GM19351 (cell line): ENCODE measurements around the gene HACD2.

Experiments
- ATAC-seq: cut with Tn5 transposase; IDR thresholded peaks from one replicate; pipeline ENCODE4 v1.9.1; 2021; ENCODE audit warnings: mild to moderate bottlenecking, moderate library complexity; ENCODE audit not compliant: unreplicated experiment

Gene HACD2

GRCh38 chr3:123528130-123528529 is 56.7 kb downstream of the HACD2 start:
- ATAC-seq: no peak

- ATAC-seq: no peak
Measured at GRCh38 chr3:123527046-123527445, 57.8 kb downstream of the HACD2 start.

- no peak for ATAC-seq
Measured at GRCh38 chr3:123526474-123526873, 58.4 kb downstream of the HACD2 start.

GRCh38 chr3:123525433-123525832 is 59.4 kb downstream of the HACD2 start:
- ATAC-seq: no peak

- ATAC-seq: no peak
Measured at GRCh38 chr3:123524981-123525380, 59.9 kb downstream of the HACD2 start.

GRCh38 chr3:123523023-123523412 is 61.8 kb downstream of the HACD2 start:
- ATAC-seq: no peak

GRCh38 chr3:123522320-123523022 is 62.4 kb downstream of the HACD2 start:
- no peak for ATAC-seq

GRCh38 chr3:123521179-123521969 is 63.5 kb downstream of the HACD2 start:
- no peak for ATAC-seq

GRCh38 chr3:123520656-123521055 is 64.2 kb downstream of the HACD2 start:
- ATAC-seq: no peak

- ATAC-seq: no peak
Measured at GRCh38 chr3:123518892-123519485, 65.9 kb downstream of the HACD2 start.

- no peak for ATAC-seq
Measured at GRCh38 chr3:123511726-123512125, 73.1 kb downstream of the HACD2 start.

- ATAC-seq: no peak
Measured at GRCh38 chr3:123511084-123511483, 73.8 kb downstream of the HACD2 start.

- no peak for ATAC-seq
Measured at GRCh38 chr3:123508178-123508577, 76.7 kb downstream of the HACD2 start.

- ATAC-seq: no peak
Measured at GRCh38 chr3:123505820-123506219, 79.0 kb downstream of the HACD2 start.

GRCh38 chr3:123503203-123503602 is 81.7 kb downstream of the HACD2 start:
- no peak for ATAC-seq

GRCh38 chr3:123499322-123499721 is 85.5 kb downstream of the HACD2 start:
- ATAC-seq: no peak

- ATAC-seq: no peak
Measured at GRCh38 chr3:123498761-123499160, 86.1 kb downstream of the HACD2 start.

- no peak for ATAC-seq
Measured at GRCh38 chr3:123493912-123494311, 90.9 kb downstream of the HACD2 start.

GRCh38 chr3:123491966-123492587 is 92.8 kb downstream of the HACD2 start:
- no peak for ATAC-seq

GRCh38 chr3:123489400-123490004 is 95.4 kb downstream of the HACD2 start:
- no peak for ATAC-seq
